Epidermal melanocyte (primary cell): Measurements from ENCODE around the gene LRRC8C.

Experiments used
- DNase-seq: peaks from one replicate; pipeline ENCODE4 v3.0.0; 2011; ENCODE audit warnings: low spot score; ENCODE audit not compliant: insufficient read length

Gene LRRC8C

GRCh38 chr1:89762779-89763648, 130.1 kb downstream of the LRRC8C start:
- peak; percentile 75 for DNase-seq

- no peak for DNase-seq
These were observed 130.7 kb downstream of the LRRC8C start for GRCh38 chr1:89763649-89763986.

- DNase-seq = no peak
These were observed 132.9 kb downstream of the LRRC8C start for GRCh38 chr1:89765774-89766173.

- DNase-seq = no peak
These were observed 134.7 kb downstream of the LRRC8C start for GRCh38 chr1:89767618-89768017.
